HCT116 (cell line): ENCODE results near the gene DUSP6.

ENCODE experiments used
- EGR1 ChIP-seq: IDR thresholded peaks from 2 replicates; pipeline ENCODE4 v1.6.1; 2012; ENCODE audit warnings: low read depth
- ELF1 ChIP-seq: IDR thresholded peaks from 2 replicates; pipeline ENCODE4 v1.6.1; 2012; ENCODE audit warnings: low read depth, borderline replicate concordance
- EZH2 ChIP-seq: fragments of 200-600 bp; sonication (generic); IDR thresholded peaks from 2 replicates; pipeline ENCODE4 v1.6.1; 2017; ENCODE audit warnings: antibody characterized with exemption, mixed run types
- EZH2phosphoT487 ChIP-seq: fragments of 200-600 bp; IDR thresholded peaks from 2 replicates; pipeline ENCODE4 v1.6.1; 2018; ENCODE audit warnings: antibody characterized with exemption, borderline replicate concordance
- JUND ChIP-seq: IDR thresholded peaks from 2 replicates; pipeline ENCODE4 v1.6.1; 2012
- POLR2A ChIP-seq: IDR thresholded peaks from 2 replicates; pipeline ENCODE4 v1.7.0; 2011; ENCODE audit warnings: borderline replicate concordance; ENCODE audit not compliant: insufficient read depth, insufficient read length; ENCODE audit errors: extremely low read depth
- RAD21 ChIP-seq: IDR thresholded peaks from 2 replicates; pipeline ENCODE4 v1.6.1; 2012; ENCODE audit warnings: low read depth, mild to moderate bottlenecking
- REST ChIP-seq: IDR thresholded peaks from 2 replicates; pipeline ENCODE4 v1.6.1; 2012; ENCODE audit warnings: low read depth
- SP1 ChIP-seq: IDR thresholded peaks from 2 replicates; pipeline ENCODE4 v1.6.1; 2012; ENCODE audit warnings: low read depth
- YY1 ChIP-seq: IDR thresholded peaks from 2 replicates; pipeline ENCODE4 v1.6.1; 2011; ENCODE audit warnings: low read length, low read depth, moderate library complexity, mild to moderate bottlenecking; ENCODE audit not compliant: insufficient replicate concordance; ENCODE audit errors: extremely low read depth
- ZNF274 ChIP-seq: fragments of 200-500 bp; sonication (Bioruptor generic); IDR thresholded peaks from 2 replicates; pipeline ENCODE4 v1.6.1; 2014; ENCODE audit warnings: mild to moderate bottlenecking, low read depth, low read length, inconsistent platforms
- TF ChIP-seq, protein P1 (sequence below), 3 experiments: fragments of 200-600 bp in 1 of 3; sonication (generic) in 1 of 3; IDR thresholded peaks in 2 of 3; conservative IDR thresholded peaks in 1 of 3; 2 replicates each; pipeline ENCODE4 v1.5.1; 2012 to 2017; ENCODE audit warnings: low read depth in 2 of 3, low read length in 2 of 3, antibody characterized with exemption in 1 of 3, borderline replicate concordance in 1 of 3, control low read depth in 1 of 3, mild to moderate bottlenecking in 1 of 3, mixed read lengths in 1 of 3, mixed run types in 1 of 3, moderate library complexity in 1 of 3; ENCODE audit not compliant: insufficient read depth in 1 of 3
- TF ChIP-seq, protein P2 (sequence below): IDR thresholded peaks from 2 replicates; pipeline ENCODE4 v1.6.1; 2012

DNA sequence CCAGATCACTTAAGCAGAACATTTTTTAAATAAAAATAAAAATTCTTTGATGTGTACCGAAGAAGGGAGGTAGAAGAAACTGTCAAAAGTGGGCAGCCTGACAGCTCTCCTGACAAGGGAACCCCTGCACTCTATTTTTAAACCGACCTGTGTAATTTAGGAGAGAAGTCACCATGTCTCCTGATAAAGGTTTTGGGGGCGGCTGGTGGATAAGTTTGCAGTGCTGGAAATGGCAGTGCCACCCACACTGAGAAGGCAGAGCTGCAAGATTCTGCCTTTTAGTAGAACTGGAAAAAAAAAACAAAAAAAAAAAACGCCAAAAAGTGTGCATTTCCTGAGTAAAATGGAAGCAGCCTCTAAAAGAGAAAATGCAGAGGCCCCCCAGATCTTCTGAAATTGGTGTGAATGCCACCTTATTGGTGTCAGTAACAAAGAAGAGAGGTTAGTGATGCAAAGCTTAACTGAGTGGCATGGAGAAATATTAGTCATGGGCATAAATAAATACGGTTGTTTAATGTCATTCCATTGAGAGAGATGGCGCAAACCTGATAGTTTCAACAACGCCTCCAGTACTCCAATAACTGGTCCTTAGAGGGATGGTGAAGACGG, 24.7 kb downstream of the DUSP6 start:
- TF ChIP-seq REST = no peak
- TF ChIP-seq, protein P1, sequence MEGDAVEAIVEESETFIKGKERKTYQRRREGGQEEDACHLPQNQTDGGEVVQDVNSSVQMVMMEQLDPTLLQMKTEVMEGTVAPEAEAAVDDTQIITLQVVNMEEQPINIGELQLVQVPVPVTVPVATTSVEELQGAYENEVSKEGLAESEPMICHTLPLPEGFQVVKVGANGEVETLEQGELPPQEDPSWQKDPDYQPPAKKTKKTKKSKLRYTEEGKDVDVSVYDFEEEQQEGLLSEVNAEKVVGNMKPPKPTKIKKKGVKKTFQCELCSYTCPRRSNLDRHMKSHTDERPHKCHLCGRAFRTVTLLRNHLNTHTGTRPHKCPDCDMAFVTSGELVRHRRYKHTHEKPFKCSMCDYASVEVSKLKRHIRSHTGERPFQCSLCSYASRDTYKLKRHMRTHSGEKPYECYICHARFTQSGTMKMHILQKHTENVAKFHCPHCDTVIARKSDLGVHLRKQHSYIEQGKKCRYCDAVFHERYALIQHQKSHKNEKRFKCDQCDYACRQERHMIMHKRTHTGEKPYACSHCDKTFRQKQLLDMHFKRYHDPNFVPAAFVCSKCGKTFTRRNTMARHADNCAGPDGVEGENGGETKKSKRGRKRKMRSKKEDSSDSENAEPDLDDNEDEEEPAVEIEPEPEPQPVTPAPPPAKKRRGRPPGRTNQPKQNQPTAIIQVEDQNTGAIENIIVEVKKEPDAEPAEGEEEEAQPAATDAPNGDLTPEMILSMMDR (IDR thresholded peaks at IDR 0.05 in 2 of 3, conservative IDR thresholded peaks at IDR 0.05 in 1 of 3; ENCODE audit: borderline replicate concordance in 1 of 3, insufficient read depth in 1 of 3, low read depth in 2 of 3, low read length in 2 of 3) = no peak
- TF ChIP-seq POLR2A = no peak
- TF ChIP-seq EZH2 = no peak
- TF ChIP-seq SP1 = no peak
- no peak for TF ChIP-seq ZNF274
- no peak for TF ChIP-seq YY1
- TF ChIP-seq RAD21 = no peak
- TF ChIP-seq EZH2phosphoT487 = no peak
- no peak for TF ChIP-seq ELF1
- TF ChIP-seq EGR1 = no peak
- no peak for TF ChIP-seq JUND
- TF ChIP-seq, protein P2, sequence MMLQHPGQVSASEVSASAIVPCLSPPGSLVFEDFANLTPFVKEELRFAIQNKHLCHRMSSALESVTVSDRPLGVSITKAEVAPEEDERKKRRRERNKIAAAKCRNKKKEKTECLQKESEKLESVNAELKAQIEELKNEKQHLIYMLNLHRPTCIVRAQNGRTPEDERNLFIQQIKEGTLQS = no peak
